ENCODE results near the gene C1R.

C1R gene

DNA sequence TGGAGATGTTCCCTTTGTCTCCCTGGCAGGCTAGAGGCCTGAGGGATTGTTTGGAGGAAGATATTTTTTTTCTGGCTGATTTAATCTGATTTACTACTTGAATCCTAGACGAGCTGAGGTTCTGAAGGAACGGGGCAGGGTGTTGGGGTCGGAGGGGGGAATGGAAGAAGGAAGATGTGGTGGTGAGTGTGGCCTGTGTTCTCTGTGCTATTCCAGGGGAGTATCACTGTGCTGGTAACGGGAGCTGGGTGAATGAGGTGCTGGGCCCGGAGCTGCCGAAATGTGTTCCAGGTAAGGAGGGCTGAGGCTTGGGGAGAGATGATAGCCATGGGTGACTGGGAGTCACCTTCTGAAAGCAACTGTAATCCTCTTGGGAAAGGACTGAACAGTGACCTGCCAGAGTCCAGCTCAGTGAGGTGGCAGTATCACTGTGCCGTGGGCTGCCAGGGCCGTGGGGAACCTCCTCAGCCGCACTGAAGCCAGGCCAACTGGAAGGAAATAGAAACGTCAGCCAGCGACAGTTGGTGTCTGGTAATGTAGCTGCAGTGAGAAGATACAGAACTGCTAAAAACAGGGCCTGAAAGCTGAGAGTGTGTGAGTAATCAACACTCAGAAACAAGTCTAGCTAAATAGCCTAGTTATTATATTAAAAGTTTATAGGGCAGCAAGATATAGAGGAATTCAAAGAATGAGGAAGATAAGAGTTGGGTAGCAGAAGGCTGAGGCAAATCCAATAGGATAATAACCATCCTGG lies 23.8 kb downstream of the C1R start:
- TF ChIP-seq FOXP2 (optimal IDR thresholded peaks at IDR 0.05; ENCODE audit: borderline replicate concordance, extremely low read depth, extremely low read length, insufficient read depth) (no peak), POLR2AphosphoS5 (IDR thresholded peaks at IDR 0.05; ENCODE audit: low read depth, low read length) (no peak), SIN3A (IDR thresholded peaks at IDR 0.05; ENCODE audit: borderline replicate concordance, insufficient read depth, low read length) (no peak), TAF1 (IDR thresholded peaks at IDR 0.05; ENCODE audit: borderline replicate concordance, insufficient read depth, low read length) (no peak)
- TF ChIP-seq, protein P1, sequence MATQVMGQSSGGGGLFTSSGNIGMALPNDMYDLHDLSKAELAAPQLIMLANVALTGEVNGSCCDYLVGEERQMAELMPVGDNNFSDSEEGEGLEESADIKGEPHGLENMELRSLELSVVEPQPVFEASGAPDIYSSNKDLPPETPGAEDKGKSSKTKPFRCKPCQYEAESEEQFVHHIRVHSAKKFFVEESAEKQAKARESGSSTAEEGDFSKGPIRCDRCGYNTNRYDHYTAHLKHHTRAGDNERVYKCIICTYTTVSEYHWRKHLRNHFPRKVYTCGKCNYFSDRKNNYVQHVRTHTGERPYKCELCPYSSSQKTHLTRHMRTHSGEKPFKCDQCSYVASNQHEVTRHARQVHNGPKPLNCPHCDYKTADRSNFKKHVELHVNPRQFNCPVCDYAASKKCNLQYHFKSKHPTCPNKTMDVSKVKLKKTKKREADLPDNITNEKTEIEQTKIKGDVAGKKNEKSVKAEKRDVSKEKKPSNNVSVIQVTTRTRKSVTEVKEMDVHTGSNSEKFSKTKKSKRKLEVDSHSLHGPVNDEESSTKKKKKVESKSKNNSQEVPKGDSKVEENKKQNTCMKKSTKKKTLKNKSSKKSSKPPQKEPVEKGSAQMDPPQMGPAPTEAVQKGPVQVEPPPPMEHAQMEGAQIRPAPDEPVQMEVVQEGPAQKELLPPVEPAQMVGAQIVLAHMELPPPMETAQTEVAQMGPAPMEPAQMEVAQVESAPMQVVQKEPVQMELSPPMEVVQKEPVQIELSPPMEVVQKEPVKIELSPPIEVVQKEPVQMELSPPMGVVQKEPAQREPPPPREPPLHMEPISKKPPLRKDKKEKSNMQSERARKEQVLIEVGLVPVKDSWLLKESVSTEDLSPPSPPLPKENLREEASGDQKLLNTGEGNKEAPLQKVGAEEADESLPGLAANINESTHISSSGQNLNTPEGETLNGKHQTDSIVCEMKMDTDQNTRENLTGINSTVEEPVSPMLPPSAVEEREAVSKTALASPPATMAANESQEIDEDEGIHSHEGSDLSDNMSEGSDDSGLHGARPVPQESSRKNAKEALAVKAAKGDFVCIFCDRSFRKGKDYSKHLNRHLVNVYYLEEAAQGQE (IDR thresholded peaks at IDR 0.05; ENCODE audit: insufficient read depth in 1 of 2, low read depth in 2 of 2, low read length in 2 of 2) = no peak

DNA sequence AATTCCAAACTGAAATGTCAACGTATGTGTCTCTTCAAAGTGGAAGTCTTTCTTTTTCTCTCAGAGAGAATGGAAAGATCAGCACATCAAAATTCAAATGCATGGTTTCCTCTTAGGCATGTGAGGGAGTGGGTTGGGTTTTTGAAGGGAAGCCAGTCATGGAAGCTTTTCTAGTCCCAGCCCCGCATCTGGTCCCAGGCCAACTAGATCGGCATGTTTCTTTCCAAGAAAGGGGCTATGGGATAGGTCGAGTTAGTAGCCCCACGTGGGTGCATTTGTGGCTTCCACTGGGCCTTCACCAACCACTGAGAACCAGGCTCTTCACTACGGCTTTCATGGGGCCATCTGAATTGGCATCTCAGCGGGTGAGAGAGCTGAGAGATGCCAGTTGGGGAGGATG lies 25.1 kb downstream of the C1R start:
- TF ChIP-seq, protein P1 (IDR thresholded peaks at IDR 0.05; ENCODE audit: insufficient read depth in 1 of 2, low read depth in 2 of 2, low read length in 2 of 2) = no peak
- no peak for TF ChIP-seq SIN3A (IDR thresholded peaks at IDR 0.05; ENCODE audit: borderline replicate concordance, insufficient read depth, low read length)
- TF ChIP-seq FOXP2 (optimal IDR thresholded peaks at IDR 0.05; ENCODE audit: borderline replicate concordance, extremely low read depth, extremely low read length, insufficient read depth) = no peak
- no peak for TF ChIP-seq POLR2AphosphoS5 (IDR thresholded peaks at IDR 0.05; ENCODE audit: low read depth, low read length)
- no peak for TF ChIP-seq TAF1 (IDR thresholded peaks at IDR 0.05; ENCODE audit: borderline replicate concordance, insufficient read depth, low read length)

DNA sequence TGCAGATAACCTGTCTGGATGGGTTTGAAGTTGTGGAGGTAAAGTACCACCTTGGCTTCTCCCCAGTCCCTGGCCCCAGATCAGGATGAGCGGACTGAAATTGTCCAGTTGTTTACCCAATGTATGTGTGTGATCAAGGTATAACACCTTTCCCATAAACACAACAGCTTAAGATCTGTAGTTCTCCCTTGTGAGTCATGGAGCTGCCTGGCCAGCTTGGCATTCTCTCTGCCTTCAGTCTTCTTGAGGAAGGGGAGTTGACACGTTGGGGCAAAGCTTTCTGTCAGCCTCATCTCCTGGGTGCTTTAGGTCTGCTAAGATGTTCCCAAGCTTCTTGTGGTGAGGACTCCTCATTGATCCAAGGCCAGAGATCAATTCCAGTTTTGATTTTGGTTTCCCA lies 25.6 kb downstream of the C1R start:
- no peak for TF ChIP-seq POLR2AphosphoS5 (IDR thresholded peaks at IDR 0.05; ENCODE audit: low read depth, low read length)
- TF ChIP-seq, protein P1 (IDR thresholded peaks at IDR 0.05; ENCODE audit: insufficient read depth in 1 of 2, low read depth in 2 of 2, low read length in 2 of 2) = no peak
- no peak for TF ChIP-seq FOXP2 (optimal IDR thresholded peaks at IDR 0.05; ENCODE audit: borderline replicate concordance, extremely low read depth, extremely low read length, insufficient read depth)

DNA sequence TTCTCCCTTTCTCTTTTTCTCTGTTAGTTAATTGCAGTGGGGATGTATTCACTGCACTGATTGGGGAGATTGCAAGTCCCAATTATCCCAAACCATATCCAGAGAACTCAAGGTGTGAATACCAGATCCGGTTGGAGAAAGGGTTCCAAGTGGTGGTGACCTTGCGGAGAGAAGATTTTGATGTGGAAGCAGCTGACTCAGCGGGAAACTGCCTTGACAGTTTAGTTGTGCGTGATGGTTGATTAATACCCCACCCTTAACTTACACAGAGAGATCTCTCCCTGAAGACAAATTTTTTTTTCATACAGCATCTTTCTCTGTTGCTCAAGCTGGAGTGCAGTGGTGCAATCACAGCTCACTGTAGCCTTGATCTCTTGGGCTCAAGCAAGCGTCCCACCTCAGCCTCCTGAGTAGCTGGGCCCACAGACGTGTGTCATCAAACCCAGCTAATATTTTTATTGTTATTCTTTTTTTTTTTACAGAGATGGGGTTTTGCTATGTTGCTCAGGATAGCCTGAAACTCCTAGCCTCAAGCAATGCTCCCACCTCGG lies 27.1 kb downstream of the C1R start:
- no peak for TF ChIP-seq POLR2AphosphoS5 (IDR thresholded peaks at IDR 0.05; ENCODE audit: low read depth, low read length)
- TF ChIP-seq, protein P1 (IDR thresholded peaks at IDR 0.05; ENCODE audit: insufficient read depth in 1 of 2, low read depth in 2 of 2, low read length in 2 of 2) = no peak
- no peak for TF ChIP-seq TAF1 (IDR thresholded peaks at IDR 0.05; ENCODE audit: borderline replicate concordance, insufficient read depth, low read length)
- no peak for TF ChIP-seq SIN3A (IDR thresholded peaks at IDR 0.05; ENCODE audit: borderline replicate concordance, insufficient read depth, low read length)
- TF ChIP-seq FOXP2 (optimal IDR thresholded peaks at IDR 0.05; ENCODE audit: borderline replicate concordance, extremely low read depth, extremely low read length, insufficient read depth) = no peak

Data from PFSK-1 (cell line).